Activated T-helper 1 cell treated with anti-CD3 and anti-CD28 coated beads, Interleukin-2, amount 50 U/mL, for 16 hours (primary cell): ENCODE results near the gene LNPEP.

Experiments
- DNase-seq, 2 donors: peaks; one replicate each; pipeline ENCODE4 v3.0.0-alpha.2; 2020; ENCODE audit warnings: low read depth in 1 of 2, low spot score in 1 of 2

LNPEP gene

DNA sequence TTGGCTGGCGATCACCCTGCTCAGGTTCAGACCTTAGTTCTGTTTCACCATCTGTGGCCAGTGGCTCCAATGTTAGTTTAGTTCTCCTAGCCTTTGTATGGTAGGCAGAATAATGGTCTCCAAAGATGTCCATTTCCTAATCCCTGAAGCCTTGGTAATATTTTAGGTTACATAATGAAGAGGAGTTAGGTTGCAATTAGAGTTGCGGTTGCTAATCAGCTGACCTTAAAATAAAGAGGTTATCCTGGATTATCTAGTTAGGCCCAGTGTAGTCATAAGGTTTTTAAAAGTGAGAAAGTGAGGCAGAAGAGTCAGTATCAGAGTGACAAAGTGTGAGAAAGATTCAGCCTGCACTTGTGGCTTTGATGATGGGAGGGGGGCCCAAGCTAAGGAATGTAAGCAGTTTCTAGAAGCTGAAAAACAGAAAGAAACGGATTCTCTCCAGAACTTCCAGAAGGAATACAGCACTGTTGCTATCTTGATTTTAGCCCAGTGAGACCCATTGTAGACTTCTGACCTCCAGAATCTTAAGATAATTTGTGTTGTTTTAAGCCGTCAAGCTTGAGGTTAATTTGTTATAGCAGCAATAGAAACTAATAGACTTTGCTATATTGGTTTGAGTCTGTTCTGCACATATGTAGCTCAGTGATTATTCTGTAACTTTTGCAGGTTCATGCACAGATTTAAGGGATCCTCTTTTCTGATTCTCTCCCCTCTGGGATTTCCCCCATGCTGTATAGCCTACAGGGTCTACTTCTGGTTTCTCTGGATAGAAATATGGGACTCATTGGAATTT lies 21.6 kb downstream of the LNPEP start:
- DNase-seq = no peak

DNA sequence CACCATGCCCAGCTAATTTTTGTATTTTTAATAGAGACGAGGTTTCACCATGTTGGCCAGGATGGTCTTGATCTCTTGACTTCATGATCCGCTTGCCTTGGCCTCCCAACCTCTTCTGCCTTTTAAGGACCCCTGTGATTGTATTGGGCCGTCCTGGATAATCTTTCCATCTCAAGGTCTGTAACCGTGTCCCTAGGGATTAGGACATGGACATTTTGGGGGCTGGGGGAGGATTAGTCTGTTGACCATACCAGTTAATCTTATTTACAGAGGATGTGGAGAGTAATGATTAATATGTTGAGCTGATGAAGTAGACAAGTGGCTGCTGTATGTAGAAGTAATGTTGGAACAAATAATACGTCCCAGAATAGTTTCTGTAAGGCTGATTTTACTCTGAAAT lies 23.1 kb downstream of the LNPEP start:
- DNase-seq = no peak

DNA sequence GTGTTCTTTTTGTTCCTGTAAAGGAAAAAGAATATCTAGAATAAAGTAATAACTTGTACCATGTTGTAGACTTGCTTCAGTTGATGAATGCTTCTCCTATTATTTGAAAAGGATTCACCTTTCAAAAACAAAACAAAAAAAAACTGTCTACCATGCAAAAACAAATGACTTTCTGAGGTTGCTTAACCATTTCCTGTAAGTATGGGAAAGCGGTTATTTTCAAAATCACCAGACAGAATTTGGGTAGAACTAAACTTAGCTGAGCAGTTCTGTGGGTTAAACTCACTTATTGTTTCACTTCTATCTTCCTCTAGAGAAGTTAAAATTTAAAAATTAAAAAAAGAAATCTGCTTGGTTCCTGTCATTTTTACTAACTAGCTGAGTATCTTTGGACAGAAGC lies 25.2 kb downstream of the LNPEP start:
- DNase-seq = no peak

DNA sequence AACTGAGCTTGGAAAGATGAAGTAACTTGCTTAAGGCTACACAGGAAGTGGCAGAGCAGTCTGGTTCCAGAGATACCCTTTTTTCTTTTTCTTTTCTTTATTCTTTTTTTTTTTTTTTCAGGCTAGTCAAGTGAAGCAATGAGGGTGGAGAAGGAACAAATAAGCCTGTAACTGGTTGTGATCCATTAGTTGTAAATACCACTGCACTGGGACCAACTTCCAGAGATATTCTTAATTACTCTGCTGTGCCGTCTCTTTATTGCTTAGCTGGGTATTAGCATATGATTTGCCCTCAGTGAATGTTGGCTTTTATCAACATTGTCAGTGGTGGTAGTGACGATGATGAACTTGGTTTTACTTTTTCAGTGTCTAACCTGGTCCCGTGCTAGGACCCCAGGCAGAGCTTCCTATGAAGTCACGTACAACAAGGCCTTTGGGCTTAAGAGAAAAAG lies 26.7 kb downstream of the LNPEP start:
- no peak for DNase-seq

DNA sequence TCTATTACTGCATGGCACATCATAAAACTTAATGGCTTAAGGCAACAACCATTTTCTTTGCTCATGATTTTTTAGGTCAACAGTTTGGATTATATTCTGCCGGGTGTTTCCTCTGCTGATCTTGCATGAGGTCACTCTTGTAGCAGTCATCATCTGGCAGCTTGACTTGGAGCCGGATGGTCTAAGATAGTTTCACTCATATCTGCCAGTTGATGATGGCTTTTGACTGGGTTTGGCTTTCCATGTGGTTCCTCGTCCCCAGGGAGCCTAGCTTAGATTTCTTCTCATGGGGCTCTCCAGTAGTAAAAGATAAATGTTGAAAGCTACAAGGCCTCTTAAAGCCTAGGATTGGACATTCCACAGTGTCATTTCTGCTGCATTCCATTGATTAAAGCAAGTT lies 27.4 kb downstream of the LNPEP start:
- no peak for DNase-seq

DNA sequence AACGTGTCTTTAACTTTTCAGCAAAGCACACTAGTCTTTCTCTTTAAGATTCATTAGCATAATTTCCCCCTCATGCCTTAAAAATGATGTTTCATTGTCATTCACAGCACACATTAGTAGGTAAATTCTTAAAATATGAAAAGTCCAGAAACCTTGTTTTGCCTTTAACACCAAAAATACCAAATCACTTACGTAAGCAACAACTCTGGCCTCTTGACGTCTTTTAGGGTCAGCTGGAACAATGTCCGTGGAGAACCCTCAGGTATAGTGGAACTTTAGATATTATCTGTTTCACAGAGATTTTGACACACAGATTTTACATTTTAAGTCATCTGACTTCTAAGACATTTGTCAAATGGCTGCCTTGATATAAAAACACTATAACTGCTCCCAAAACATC lies 30.9 kb downstream of the LNPEP start:
- DNase-seq = no peak

DNA sequence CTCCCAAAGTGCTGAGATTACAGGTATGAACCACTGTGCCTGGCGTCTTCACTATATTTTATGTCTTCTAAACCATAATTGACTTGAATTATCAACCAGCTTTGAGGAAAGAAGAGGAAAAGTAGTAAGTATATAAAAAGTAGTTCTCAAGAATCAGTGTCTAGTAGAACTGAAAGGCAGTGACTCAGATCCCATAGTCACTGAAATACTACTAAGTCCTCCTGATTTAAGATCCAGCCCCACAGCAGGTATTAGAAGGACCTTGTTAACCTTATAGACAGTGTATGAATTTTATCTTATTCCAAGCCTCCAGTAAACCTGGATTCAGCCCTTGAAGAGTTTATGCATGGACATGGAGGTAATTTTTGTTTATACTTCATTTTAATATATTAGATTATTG lies 31.5 kb downstream of the LNPEP start:
- no peak for DNase-seq

DNA sequence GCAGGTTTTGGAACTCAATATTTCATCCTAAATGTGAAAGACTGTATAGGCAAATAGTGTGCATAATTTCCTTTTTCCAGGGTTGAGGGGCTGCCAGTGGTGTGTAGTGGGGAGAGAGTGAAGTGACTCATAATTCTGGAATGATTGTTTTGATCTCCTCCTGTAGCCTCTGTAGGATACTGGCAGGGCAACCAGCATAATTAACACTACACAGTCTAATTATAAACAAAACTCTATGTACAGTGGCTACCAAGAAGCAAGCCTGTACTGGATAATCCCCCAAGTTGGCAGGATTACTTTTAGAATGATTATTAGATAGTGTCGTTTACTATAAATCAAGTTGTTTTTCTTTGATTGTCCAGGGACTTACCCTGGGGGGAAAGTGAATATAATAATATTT lies 32.2 kb downstream of the LNPEP start:
- no peak for DNase-seq

DNA sequence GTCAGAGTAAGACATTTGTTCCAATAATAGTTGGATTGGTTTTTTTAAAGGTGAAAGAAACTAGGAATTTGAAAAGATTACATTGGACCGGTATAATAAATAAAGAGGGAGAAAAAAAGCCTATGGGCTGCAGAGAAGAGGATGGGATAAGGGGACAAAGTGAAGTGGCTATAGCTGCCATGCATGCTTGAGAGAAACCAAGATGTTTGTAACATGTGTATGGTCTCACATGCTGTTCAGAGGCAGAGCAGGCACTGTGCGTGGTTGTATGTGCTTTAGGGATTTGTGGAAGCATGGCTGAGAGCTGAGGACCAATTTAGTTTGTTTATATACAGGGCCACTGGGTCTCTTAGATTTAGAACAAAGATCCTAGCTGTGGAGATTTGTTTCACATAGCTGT lies 32.7 kb downstream of the LNPEP start:
- no peak for DNase-seq

DNA sequence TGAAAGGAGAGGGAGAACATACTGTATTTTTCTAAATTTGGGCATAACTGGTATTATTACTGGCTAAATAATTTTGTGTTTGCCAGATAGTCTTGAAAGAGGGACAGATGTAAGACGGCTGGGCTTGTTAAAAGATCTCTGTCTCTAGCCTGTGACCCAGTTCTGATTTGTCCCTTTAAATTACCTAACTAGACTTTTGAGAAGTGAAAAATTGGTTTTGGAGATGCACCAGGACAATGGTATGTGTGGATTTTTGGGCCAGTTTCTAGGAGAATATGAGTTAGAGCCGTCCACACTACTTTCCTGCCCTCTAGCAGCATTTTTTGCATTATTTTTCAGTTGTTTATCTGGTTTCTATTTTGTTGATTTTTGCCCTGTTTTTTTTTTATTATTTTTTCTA lies 33.5 kb downstream of the LNPEP start:
- no peak for DNase-seq

DNA sequence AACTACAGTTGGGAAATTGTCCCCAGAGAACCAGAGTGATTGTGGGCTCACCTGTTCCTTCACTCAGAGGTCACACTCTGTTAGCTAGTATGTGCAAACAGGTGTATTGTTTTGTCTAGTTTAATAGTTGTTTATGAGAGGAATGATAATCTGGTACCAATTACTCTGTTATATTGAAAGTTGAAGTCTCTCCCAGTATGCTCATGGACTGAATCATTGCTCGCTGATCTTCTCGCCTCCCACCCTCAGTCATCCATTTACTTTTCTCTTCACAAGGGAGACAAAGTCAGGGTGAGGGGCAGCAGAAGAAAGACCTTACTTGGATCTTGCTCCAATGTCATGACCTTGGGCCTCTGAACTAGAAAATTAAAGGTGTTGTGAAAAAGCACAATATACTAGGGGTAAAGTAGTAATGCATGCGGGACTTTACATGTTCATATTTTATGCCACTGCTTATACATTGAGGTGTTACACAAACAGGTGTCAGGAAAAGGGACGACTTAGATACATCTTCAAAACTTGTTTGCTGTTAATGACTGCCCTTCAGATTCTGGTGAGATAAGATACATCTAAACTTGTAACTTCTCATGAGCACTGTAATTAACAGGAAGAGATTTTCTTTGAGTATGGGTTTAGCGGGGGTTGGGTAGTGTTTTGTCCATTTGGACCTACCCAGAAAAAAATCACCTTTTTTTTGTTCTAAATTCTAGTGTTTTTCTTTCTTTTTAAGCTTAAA lies 36.9 kb downstream of the LNPEP start:
- DNase-seq = no peak

DNA sequence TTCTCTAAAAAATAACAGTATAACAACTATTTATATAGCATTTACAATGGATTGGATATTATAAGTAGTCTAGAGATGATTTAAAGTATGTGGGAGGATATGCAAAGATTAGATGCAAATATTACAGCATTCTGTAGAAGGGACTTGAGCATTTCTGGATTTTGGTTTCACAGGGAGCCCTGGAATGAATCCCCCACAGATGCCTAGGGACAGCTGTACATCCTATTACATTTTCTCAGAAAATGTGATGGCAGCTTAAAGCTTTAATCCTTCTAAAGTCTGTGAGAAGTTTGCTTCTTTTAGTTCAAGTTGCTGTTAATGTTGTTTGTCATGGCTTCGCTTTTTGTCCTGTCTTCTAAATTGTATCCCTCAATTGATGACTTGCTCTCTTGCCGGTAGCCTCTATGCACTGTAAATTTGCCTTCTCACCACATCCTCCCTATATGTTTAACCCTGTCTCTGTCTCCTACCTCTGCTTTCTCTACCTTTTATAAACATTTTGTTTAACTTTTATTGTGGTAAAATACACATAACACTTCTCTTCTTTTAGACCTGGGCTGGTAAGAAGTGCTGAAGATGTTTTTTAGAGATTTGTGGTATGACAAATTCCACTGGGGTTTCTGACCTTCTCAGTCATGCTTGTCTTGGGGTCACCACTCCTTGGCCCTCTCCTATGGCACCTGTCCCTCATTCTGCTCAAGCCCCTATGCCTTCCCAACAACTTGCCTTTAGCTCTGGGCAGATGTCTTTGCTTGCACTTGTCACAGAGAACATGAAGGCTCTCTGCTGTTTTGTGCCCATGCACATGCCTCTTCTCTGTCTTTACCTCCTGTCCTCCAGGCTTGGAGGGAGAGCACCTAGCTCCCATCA lies 37.9 kb downstream of the LNPEP start:
- DNase-seq = no peak

DNA sequence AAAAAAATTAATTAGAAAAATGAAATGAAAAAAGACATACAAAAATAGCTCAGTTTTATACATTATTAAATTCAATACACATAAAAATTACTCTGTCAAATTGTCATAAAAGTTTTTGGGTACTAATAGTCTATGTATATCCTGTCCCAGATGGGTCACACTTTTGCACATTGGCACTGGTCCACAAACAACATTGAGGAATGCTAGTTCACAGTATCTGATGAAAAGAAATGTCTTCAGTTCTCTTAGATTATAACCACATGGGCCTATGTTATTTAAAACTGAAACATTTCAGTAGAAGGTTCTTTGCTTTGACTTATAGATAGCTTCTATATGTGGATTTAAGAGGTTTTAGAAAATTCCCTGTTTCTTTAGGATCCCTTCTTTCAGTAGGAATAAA lies 39.8 kb downstream of the LNPEP start:
- DNase-seq = no peak

DNA sequence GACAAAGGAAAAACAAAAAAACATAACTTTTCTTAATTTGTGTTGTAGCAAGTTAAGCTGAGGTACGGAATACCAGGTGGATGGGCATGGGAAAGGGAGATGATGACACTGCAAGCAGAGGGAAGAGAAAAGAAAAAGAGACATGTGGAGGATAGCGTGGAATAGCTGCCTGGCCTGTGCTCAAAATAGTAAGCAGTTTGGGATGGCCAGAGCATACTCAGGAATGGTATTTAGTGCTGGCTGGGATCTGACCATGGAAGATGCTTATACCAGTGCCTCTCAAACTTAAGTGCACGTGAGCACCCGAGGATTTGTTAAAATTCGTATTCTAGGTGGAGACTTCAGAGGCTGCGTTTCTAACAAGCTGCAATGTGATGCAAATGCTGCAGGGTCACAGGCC lies 41.3 kb downstream of the LNPEP start:
- DNase-seq = no peak

DNA sequence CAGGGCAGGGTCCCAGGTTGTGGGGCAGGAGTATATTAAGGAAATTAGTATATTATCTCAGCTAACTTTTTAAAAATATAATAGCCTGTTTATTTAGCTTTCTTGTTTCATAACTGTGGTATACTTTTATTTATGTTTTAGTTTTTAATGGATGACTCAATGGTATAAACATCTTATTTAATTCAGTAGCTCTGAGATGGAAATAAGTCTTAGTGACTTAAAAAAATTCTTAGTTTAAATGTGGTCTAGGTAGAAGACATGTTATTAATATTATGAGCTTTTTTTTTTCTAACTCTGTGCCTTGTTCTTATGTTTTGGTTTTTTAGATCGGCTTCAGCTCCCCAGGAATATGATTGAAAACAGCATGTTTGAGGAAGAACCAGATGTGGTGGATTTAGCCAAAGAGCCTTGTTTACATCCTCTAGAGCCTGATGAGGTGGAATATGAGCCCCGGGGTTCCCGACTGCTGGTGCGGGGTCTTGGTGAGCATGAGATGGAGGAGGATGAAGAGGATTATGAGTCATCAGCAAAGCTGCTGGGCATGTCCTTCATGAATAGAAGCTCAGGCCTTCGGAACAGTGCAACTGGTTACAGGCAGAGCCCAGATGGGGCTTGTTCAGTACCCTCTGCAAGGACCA lies 43.1 kb downstream of the LNPEP start:
- no peak for DNase-seq

DNA sequence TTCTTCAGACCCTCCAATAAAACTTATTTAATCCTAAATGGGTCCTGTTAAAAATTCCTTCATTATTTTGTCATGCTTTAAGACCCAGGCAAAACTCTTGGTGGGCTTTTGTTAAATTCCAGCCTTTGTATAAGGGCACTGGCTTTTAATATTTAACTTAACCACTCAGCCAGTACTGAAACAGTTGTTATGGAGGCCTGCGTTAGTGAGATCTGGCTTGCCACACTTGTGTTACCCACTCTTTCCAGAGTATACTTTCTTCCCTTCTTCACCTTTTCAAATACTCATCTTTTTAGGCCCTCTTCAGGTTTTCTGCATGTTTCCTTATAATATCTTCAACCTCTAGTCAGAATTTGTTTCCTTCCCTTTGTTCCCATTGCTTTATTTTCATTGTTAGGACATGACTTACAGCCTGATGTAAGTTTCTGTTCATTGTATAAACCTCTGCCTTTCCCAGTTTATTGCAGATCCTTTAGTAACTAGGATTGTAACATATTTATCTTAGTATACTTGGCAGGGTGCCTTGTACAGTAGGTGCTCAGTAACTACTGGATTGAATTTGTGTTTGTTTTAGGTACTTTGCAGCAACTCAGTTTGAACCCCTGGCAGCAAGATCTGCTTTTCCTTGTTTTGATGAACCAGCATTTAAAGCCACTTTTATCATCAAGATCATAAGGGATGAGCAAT lies 48.8 kb downstream of the LNPEP start:
- DNase-seq = no peak

DNA sequence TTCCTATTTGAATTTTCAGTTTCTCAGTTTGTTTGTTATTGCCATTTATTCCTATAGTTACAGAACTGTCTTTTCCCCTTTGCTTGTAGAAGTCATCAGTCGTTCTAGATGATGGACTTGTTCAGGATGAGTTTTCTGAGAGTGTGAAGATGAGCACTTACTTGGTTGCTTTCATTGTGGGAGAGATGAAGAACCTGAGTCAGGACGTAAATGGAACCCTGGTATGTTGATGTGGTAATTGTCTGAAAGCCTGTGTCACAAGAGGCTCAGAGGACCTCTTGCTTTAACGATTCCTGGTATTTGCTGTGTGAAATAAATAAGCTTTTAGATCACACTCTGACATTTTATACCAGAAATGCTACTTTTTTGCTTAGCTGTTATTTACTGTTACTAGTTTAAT lies 50.6 kb downstream of the LNPEP start:
- DNase-seq = no peak

DNA sequence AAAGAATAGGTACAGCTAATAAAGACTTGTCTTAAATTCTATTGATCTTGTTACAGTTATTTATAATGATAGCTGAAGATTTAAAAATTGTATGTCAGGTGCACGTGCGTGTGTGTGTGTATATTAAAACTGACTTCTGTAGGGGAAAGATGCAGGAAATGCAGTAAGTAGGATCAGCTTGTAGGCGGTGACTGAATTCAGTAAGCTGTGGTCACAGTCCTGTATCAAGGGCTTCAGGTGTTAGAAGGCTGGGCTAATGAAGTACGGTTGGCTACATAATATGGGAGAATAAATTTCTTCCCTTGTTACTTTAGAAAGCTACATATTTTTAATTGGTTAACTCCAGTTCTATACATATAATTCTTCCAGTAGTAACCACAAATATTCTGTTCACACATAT lies 54.2 kb downstream of the LNPEP start:
- no peak for DNase-seq

DNA sequence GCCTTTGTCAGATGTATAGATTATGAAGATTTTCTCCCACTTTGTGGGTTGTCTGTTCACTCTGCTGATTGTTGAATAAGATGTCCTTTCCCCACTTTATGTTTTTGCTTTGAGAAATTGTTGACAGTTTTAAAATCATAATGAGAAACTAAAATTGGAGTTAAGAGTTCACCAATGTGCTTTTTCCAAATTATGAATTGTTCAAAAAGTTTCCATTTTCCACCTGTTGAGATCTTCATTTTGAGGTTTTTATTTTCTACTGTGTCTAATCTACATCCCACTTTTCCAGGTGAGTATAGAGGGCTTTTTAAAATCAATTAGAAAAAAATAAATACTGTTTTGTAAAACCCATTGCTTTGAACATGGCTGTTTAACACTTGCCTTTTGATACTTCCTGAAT lies 55.8 kb downstream of the LNPEP start:
- DNase-seq = no peak

DNA sequence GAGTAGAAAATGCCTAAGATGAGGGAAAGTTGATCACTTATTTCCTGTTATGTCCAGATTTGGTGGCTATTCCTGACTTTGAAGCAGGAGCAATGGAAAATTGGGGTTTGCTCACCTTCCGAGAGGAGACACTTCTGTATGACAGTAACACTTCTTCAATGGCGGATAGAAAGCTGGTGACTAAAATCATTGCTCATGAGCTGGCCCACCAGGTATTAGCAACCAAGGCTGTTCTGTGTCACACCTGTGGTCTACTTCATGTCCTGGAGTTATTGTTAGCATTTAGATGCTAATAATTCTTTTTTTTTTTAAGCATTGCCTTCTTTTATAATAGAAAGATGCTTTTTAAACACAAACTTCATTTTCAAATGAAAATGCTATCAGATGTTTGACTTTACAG lies 57.9 kb downstream of the LNPEP start:
- no peak for DNase-seq

DNA sequence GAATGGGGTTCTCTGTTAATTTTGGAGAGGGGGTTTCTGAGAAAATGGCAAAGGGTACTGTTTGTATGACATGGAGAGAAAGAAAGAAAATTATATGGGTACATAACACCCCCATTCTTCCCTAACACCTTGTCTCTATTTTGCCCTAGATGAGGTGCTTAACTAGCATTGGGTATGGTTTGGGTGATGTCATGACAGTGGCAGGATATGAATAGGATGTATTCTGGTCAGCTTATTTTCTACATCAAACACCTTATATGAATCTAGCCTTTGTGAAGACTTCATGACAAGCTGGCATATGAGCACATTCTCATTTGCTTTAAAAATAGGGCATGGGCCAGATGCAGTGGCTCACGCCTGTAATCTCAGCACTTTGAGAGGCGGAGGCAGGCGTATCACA lies 58.6 kb downstream of the LNPEP start:
- no peak for DNase-seq
